Endodermal cell (in vitro differentiated cells): ENCODE data around the gene RPTOR. TPM values are rescaled to one million over a fixed set of nuclear protein-coding genes. Genes with fewer than 3 reads are reported as not detected.

Experiments used
- DNase-seq: peaks from one replicate; pipeline ENCODE4 v3.0.0-alpha.2; 2017
- H3K27ac ChIP-seq: 2 replicates; pipeline ENCODE4 v1.5.1; 2013; ENCODE audit warnings: mild to moderate bottlenecking, low read depth, low read length, moderate library complexity
- H3K27me3 ChIP-seq: 2 replicates; pipeline ENCODE4 v1.6.1; 2013; ENCODE audit warnings: mild to moderate bottlenecking, low read length, moderate library complexity; ENCODE audit not compliant: insufficient read depth, control insufficient read depth, poor library complexity, severe bottlenecking
- H3K36me3 ChIP-seq: 2 replicates; pipeline ENCODE4 v1.7.0; 2013; ENCODE audit warnings: mild to moderate bottlenecking, low read length, moderate library complexity; ENCODE audit not compliant: control insufficient read depth, insufficient read depth
- H3K4me1 ChIP-seq: one replicate; pipeline ENCODE4 v1.7.0; 2013; ENCODE audit warnings: low read length; ENCODE audit not compliant: control insufficient read depth, insufficient read depth
- H3K4me3 ChIP-seq: 2 replicates; pipeline ENCODE4 v1.5.1; 2013; ENCODE audit warnings: mild to moderate bottlenecking, low read length, moderate library complexity
- H3K9ac ChIP-seq: 2 replicates; pipeline ENCODE4 v1.6.1; 2013; ENCODE audit warnings: mild to moderate bottlenecking, low read length, moderate library complexity; ENCODE audit not compliant: poor library complexity, severe bottlenecking; ENCODE audit errors: extremely low read depth
- H3K9me3 ChIP-seq: 2 replicates; pipeline ENCODE4 v1.6.1; 2013; ENCODE audit warnings: mild to moderate bottlenecking, low read length, moderate library complexity; ENCODE audit not compliant: control insufficient read depth
- H3K27ac Mint-ChIP-seq: 2 replicates; pipeline ENCODE4 v1.8.0; 2020; ENCODE audit warnings: mixed read lengths
- H3K27me3 Mint-ChIP-seq: 2 replicates; pipeline ENCODE4 v1.8.0; 2021; ENCODE audit warnings: mild to moderate bottlenecking, mixed read lengths; ENCODE audit not compliant: insufficient read depth
- H3K36me3 Mint-ChIP-seq: 2 replicates; pipeline ENCODE4 v1.8.0; 2020; ENCODE audit warnings: low read depth, mixed read lengths
- H3K4me1 Mint-ChIP-seq: 2 replicates; pipeline ENCODE4 v1.8.0; 2020; ENCODE audit warnings: mixed read lengths
- H3K4me3 Mint-ChIP-seq: 2 replicates; pipeline ENCODE4 v1.8.0; 2020; ENCODE audit warnings: mild to moderate bottlenecking, moderate library complexity, mixed read lengths
- H3K9me3 Mint-ChIP-seq: 2 replicates; pipeline ENCODE4 v1.8.0; 2020; ENCODE audit warnings: mild to moderate bottlenecking, mixed read lengths
- WGBS, 2 experiments: methylation state at CpG; one replicate each; pipeline versions ENCODE4 v1.1.5 to v1.1.7; 2013; ENCODE audit warnings: missing lambda C conversion rate in 2 of 2, mixed read lengths in 1 of 2; ENCODE audit not compliant: insufficient coverage in 1 of 2, insufficient read length in 1 of 2; 5-methylcytosine and 5-hydroxymethylcytosine counted together
- total RNA-seq, 2 donors: library from RNA; stranded (reverse); fragmentation: NEBNext Ultra II Directional in 1 of 2; extraction: Animal tissue kit (Norgen Biotek cat#: 25700) in 1 of 2; gene quantifications; 2 replicates in 1 of 2; 3 replicates in 1 of 2; pipeline ENCODE4 v1.2.1, GENCODE V29; 2021
- TF ChIP-seq, protein P1 (sequence below): fragments of 200-600 bp; sonication (generic); conservative IDR thresholded peaks from 2 replicates; pipeline ENCODE4 v1.5.0; 2021; ENCODE audit warnings: antibody characterized with exemption, mild to moderate bottlenecking

The RPTOR gene
- total RNA-seq, 2 donors from 2014 or later: 45.1 to 53.4 TPM

DNA sequence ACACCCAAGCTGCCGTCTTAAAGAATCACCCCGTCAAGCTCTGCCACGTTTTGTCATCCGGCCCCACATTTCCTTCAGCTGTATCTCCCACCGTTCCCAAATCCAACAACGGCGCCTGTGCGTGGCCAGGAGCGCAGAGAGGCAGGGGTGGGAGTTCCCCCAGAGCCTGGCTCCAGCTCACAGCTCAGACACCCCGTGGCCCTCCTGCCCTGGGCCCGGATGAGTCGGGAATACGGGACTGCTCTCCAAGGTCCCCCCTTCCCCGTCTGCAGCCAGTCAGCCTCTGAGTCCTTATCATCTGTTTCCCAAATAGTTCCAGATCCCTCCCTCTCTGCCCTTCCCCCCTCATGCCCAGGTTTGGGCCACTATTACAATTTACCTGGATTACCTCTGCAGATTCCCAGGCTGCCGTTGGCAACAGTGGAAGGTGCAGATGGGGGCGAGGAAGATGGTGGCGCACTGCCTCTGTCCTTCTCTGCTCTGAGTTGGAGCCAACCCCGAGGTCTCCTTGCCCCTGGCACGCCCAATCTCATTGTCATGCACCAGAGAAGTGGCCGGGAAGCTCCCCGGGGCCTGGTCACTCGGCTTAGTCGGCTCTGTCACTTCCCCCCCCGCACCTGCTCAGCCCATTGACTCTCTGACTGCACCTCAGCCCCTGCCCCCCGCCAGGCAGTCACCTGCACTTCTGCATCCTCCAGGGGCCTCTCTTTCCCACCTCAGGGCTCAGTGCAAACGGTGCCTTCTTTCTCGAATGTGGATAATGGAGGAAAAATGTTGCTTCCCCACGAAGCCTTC, 18.3 kb upstream of the RPTOR start:
- Mint-ChIP-seq H3K36me3 (no peaks in the 10 kb centered on the region), H3K27me3 (peaks cover 13% of the 10 kb centered on the region), H3K27ac (no peak overlapping the region), H3K4me3 (no peak overlapping the region), H3K4me1 (peaks cover 19% of the 10 kb centered on the region), H3K9me3 (no peaks in the 10 kb centered on the region)
- Histone ChIP-seq H3K4me1 (no peaks in the 10 kb centered on the region), H3K36me3 (no peaks in the 10 kb centered on the region), H3K9ac (no peak overlapping the region), H3K27me3 (no peaks in the 10 kb centered on the region), H3K27ac (no peak overlapping the region), H3K9me3 (no peaks in the 10 kb centered on the region), H3K4me3 (no peak overlapping the region)
- TF ChIP-seq, protein P1, sequence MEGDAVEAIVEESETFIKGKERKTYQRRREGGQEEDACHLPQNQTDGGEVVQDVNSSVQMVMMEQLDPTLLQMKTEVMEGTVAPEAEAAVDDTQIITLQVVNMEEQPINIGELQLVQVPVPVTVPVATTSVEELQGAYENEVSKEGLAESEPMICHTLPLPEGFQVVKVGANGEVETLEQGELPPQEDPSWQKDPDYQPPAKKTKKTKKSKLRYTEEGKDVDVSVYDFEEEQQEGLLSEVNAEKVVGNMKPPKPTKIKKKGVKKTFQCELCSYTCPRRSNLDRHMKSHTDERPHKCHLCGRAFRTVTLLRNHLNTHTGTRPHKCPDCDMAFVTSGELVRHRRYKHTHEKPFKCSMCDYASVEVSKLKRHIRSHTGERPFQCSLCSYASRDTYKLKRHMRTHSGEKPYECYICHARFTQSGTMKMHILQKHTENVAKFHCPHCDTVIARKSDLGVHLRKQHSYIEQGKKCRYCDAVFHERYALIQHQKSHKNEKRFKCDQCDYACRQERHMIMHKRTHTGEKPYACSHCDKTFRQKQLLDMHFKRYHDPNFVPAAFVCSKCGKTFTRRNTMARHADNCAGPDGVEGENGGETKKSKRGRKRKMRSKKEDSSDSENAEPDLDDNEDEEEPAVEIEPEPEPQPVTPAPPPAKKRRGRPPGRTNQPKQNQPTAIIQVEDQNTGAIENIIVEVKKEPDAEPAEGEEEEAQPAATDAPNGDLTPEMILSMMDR: no peak
- peak; percentile 84 for DNase-seq
- 73% methylated on average over 24 to 28 of the region's 28 CpGs for WGBS, 2 experiments

DNA sequence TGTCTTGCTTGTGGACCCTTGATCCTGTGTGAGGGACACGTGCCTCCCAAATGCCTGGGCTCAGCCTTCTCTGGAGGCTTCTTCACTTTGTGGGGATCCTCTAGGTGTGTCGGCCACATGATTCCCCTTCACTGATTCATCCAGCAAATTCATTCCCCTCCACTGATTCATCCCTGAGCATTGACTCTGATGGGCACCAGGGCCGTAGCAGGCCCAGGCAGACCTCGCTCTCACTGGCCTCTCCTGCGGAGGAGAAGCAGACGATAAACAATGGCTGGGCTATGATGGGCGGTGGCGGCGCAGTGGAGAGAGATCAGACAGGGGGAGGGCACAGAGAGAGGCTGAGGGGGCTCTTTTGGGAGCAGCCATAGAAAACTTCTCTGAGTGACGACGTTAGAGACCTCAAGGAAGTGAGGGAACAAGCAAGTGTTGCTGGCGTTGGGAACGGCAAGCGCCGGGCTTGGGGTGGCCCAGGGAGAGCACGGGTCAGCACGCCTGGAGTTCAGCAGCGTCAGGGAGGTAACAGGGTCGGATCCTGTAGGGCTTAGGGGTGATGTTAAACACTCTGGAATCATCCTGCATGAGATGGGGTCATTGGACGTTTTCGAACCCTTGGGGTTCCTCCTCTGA, 17.5 kb upstream of the RPTOR start:
- peaks cover 13% of the 10 kb centered on the region for H3K27me3 Mint-ChIP-seq
- no peaks in the 10 kb centered on the region for H3K36me3 Mint-ChIP-seq
- no peaks in the 10 kb centered on the region for H3K9me3 Mint-ChIP-seq
- Histone ChIP-seq H3K27me3 (no peaks in the 10 kb centered on the region), H3K4me1 (no peaks in the 10 kb centered on the region), H3K4me3 (no peak overlapping the region), H3K27ac (no peak overlapping the region), H3K9ac (no peak overlapping the region), H3K9me3 (no peaks in the 10 kb centered on the region), H3K36me3 (no peaks in the 10 kb centered on the region)
- no peak for DNase-seq
- H3K4me1 Mint-ChIP-seq: peaks cover 19% of the 10 kb centered on the region
- TF ChIP-seq, protein P1: no peak
- H3K4me3 Mint-ChIP-seq: no peak overlapping the region
- H3K27ac Mint-ChIP-seq: no peak overlapping the region
- 85 to 93% methylated on average over 20 to 21 of the region's 21 CpGs for WGBS, 2 experiments

DNA sequence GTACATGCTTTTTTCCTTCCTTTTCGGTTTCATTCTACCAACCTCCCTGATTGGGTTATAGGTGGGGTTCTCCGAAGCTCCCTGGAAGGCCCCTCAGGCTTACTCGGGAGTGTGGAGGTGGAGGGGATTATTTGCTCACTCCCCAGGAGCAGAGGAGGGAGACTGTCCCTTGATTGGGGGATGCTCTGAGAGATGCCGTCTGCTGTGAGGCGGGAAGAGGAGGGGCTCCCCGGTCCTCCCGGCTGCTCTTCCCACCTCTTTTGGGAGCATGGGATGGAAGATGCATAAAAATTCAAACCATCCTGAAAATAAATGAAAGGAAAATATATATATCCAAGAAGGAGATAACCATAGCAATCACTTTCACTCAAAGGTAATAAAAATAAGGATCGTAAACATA, 16.1 kb upstream of the RPTOR start:
- no peak for DNase-seq
- 87 to 100% methylated on average over 1 to 6 of the region's 8 CpGs for WGBS, 2 experiments
- no peak overlapping the region for H3K4me3 ChIP-seq

More for the DNA sequence above, 16.1 kb upstream of the RPTOR start:
- H3K36me3 Mint-ChIP-seq: no peaks in the 10 kb centered on the region
- H3K4me1 ChIP-seq: no peaks in the 10 kb centered on the region
- H3K4me3 Mint-ChIP-seq: no peak overlapping the region
- H3K36me3 ChIP-seq: no peaks in the 10 kb centered on the region
- H3K9ac ChIP-seq: no peak overlapping the region
- TF ChIP-seq, protein P1: no peak
- no peak overlapping the region for H3K27ac Mint-ChIP-seq
- no peaks in the 10 kb centered on the region for H3K9me3 ChIP-seq
- H3K27ac ChIP-seq: no peak overlapping the region
- H3K9me3 Mint-ChIP-seq: no peaks in the 10 kb centered on the region
- H3K27me3 Mint-ChIP-seq: peaks cover 9% of the 10 kb centered on the region
- H3K27me3 ChIP-seq: no peaks in the 10 kb centered on the region
- H3K4me1 Mint-ChIP-seq: peaks cover 19% of the 10 kb centered on the region
